ENCODE measurements around the gene HINFP. TPM values are rescaled to one million over a fixed set of nuclear protein-coding genes. Genes with fewer than 3 reads are reported as not detected.

HINFP gene
- total RNA-seq, 1 donor from 2014 or later = 11.9 TPM

GRCh38 chr11:119167933-119168332 is 46.6 kb downstream of the HINFP start:
- no peak for TF ChIP-seq CTCF (conservative IDR thresholded peaks at IDR 0.05; ENCODE audit: low read depth, low read length)
- no peak overlapping the region for H3K4me3 ChIP-seq (ENCODE audit: low read depth, low read length)
- DNase-seq (ENCODE audit: low read depth) = no peak

GRCh38 chr11:119168471-119169281 is 47.3 kb downstream of the HINFP start, which contains the start of gene NLRX1:
NLRX1 (plus strand) TSS chr11:119168725; CDS start chr11:119171404, 2,679 bp downstream.
- peak within 1 kb of the TSS; percentile 73 for H3K4me3 ChIP-seq (ENCODE audit: low read depth, low read length)
- TF ChIP-seq CTCF (conservative IDR thresholded peaks at IDR 0.05; ENCODE audit: low read depth, low read length) = peak; percentile 94
- DNase-seq (ENCODE audit: low read depth) = no peak

- H3K4me3 ChIP-seq (ENCODE audit: low read depth, low read length) = peak overlapping the region; percentile 73
- TF ChIP-seq CTCF (conservative IDR thresholded peaks at IDR 0.05; ENCODE audit: low read depth, low read length) = no peak
- DNase-seq (ENCODE audit: low read depth) = no peak
These were observed 47.9 kb downstream of the HINFP start for GRCh38 chr11:119169282-119169719.

GRCh38 chr11:119172513-119172912 is 51.1 kb downstream of the HINFP start:
- no peak for DNase-seq (ENCODE audit: low read depth)
- H3K4me3 ChIP-seq (ENCODE audit: low read depth, low read length) = no peak overlapping the region
- no peak for TF ChIP-seq CTCF (conservative IDR thresholded peaks at IDR 0.05; ENCODE audit: low read depth, low read length)

- DNase-seq (ENCODE audit: low read depth) = no peak
- no peak overlapping the region for H3K4me3 ChIP-seq (ENCODE audit: low read depth, low read length)
- TF ChIP-seq CTCF (conservative IDR thresholded peaks at IDR 0.05; ENCODE audit: low read depth, low read length) = no peak
These were observed 52.1 kb downstream of the HINFP start for GRCh38 chr11:119173453-119173852.

- DNase-seq (ENCODE audit: low read depth) = no peak
- H3K4me3 ChIP-seq (ENCODE audit: low read depth, low read length) = no peak overlapping the region
- TF ChIP-seq CTCF (conservative IDR thresholded peaks at IDR 0.05; ENCODE audit: low read depth, low read length) = no peak
These were observed 54.2 kb downstream of the HINFP start for GRCh38 chr11:119175493-119176077.

Measured in epithelial cell of proximal tubule (primary cell).